Measurements from ENCODE around the gene AP2A1. TPM values are rescaled to one million over a fixed set of nuclear protein-coding genes. Genes with fewer than 3 reads are reported as not detected.

The AP2A1 gene
- total RNA-seq, 6 donors from 2014 or later, result 46.0 to 113 (median 77.6) TPM

- DNase-seq (peak in 1 of 2 donors; percentile 62), ATAC-seq (ENCODE audit: low FRiP score in 2 of 2) (no peak)
- TF ChIP-seq CTCF (IDR thresholded peaks at IDR 0.05), result no peak
- no peak overlapping the region for H3K27ac ChIP-seq
- H3K36me3 ChIP-seq, result no peaks in the 10 kb centered on the region
- WGBS, 2 donors, result 91% methylated on average over 17 to 23 of the region's 23 CpGs
- H3K4me1 ChIP-seq, result peaks cover 0 to 8% (median 0%) of the 10 kb centered on the region in 4 donors
- no peaks in the 10 kb centered on the region for H3K27me3 ChIP-seq
- no peaks in the 10 kb centered on the region for H3K9me3 ChIP-seq
- no peak overlapping the region for H3K4me3 ChIP-seq
These were observed 21.8 kb upstream of the AP2A1 start for GRCh38 chr19:49744946-49745381.

GRCh38 chr19:49746206-49746958 is 20.4 kb upstream of the AP2A1 start:
- 53 to 65% methylated on average over 37 to 51 of the region's 52 CpGs for WGBS, 2 donors
- peak in 1 of 2 donors; percentile 51 for ATAC-seq (ENCODE audit: low FRiP score in 2 of 2)
- DNase-seq, result peak; percentile 45 to 79

GRCh38 chr19:49749055-49749716 is 17.6 kb upstream of the AP2A1 start:
- peaks cover 0 to 8% (median 0%) of the 10 kb centered on the region in 4 donors for H3K4me1 ChIP-seq
- 82 to 87% methylated on average over 6 of the region's 6 CpGs for WGBS, 2 donors
- ATAC-seq (ENCODE audit: low FRiP score in 2 of 2) (no peak), DNase-seq (no peak)
- TF ChIP-seq POLR2AphosphoS5 (IDR thresholded peaks at IDR 0.05) (no peak), POLR2A (IDR thresholded peaks at IDR 0.05) (no peak), EP300 (IDR thresholded peaks at IDR 0.05) (no peak), CTCF (IDR thresholded peaks at IDR 0.05) (no peak)
- H3K27me3 ChIP-seq, result no peaks in the 10 kb centered on the region
- no peak overlapping the region for H3K4me3 ChIP-seq
- no peak overlapping the region for H3K27ac ChIP-seq
- H3K36me3 ChIP-seq, result no peaks in the 10 kb centered on the region
- H3K9me3 ChIP-seq, result no peaks in the 10 kb centered on the region

More at GRCh38 chr19:49746206-49746958, 20.4 kb upstream of the AP2A1 start:
- H3K4me3 ChIP-seq, result no peak overlapping the region
- no peaks in the 10 kb centered on the region for H3K27me3 ChIP-seq
- no peaks in the 10 kb centered on the region for H3K9me3 ChIP-seq
- H3K4me1 ChIP-seq, result peaks cover 0 to 8% (median 0%) of the 10 kb centered on the region in 4 donors
- TF ChIP-seq POLR2A (IDR thresholded peaks at IDR 0.05), result no peak
- TF ChIP-seq POLR2AphosphoS5 (IDR thresholded peaks at IDR 0.05), result no peak
- no peak for TF ChIP-seq CTCF (IDR thresholded peaks at IDR 0.05)
- no peak for TF ChIP-seq EP300 (IDR thresholded peaks at IDR 0.05)
- no peak overlapping the region for H3K27ac ChIP-seq
- no peaks in the 10 kb centered on the region for H3K36me3 ChIP-seq

GRCh38 chr19:49749771-49750170 is 17.0 kb upstream of the AP2A1 start:
- H3K4me1 ChIP-seq, result peaks cover 0 to 8% (median 0%) of the 10 kb centered on the region in 4 donors
- H3K36me3 ChIP-seq, result no peaks in the 10 kb centered on the region
- no peaks in the 10 kb centered on the region for H3K9me3 ChIP-seq
- 64 to 67% methylated on average over 1 of the region's 1 CpG for whole genome bisulfite sequencing, 2 donors
- DNase-seq (no peak), ATAC-seq (ENCODE audit: low FRiP score in 2 of 2) (no peak)
- H3K4me3 ChIP-seq, result no peak overlapping the region
- H3K27ac ChIP-seq, result no peak overlapping the region
- TF ChIP-seq EP300 (IDR thresholded peaks at IDR 0.05) (no peak), CTCF (IDR thresholded peaks at IDR 0.05) (no peak), POLR2AphosphoS5 (IDR thresholded peaks at IDR 0.05) (no peak), POLR2A (IDR thresholded peaks at IDR 0.05) (no peak)
- H3K27me3 ChIP-seq, result no peaks in the 10 kb centered on the region
